ENCODE measurements around the gene KRT5.

DNA sequence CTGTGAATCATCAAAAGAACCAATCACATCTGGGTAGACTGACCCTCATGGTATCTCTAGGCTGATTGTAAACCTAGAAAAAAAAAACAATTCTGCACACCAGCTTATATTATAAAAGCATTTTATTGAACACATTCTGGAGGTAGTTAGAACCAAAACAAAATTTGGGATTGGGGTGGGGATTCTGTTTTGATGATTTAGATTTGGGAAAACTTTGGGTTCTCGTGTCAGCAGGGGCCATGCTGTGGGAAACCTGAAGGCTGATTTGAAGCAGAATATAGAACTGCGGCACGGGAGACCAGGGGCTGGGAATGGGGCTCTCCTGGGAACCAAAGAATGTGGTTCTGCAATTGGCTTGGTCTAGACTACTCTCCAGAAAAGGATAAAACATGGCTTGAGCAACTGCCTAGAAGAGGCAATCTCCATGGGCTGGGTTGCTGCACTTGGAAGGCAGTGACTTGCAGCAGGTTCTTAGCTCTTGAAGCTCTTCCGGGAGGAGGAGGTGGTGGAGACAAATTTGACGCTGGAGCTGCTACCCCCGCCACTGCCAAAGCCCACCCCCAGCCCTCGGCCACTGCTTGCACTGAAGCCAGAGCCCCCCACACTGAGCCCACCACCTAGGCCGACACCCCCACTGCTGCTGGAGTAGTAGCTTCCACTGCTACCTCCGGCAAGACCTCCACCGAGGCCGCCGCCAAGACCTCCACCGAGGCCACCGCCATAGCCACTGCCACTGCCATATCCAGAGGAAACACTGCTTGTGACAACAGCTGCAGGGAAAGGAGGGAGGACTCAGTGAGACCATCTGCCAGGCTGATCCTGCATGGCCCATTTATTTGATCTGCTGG lies 5.5 kb downstream of the KRT5 start:
- no peak for TF ChIP-seq EZH2 (IDR thresholded peaks at IDR 0.05; ENCODE audit: insufficient read depth, poor library complexity, severe bottlenecking)
- no peak for TF ChIP-seq EZH2phosphoT487 (IDR thresholded peaks at IDR 0.05; ENCODE audit: insufficient read depth, low read depth)

All from GM23248 (cell line).